Neural crest cell (in vitro differentiated cells): ENCODE results near the gene TMEM236. TPM values are rescaled to one million over a fixed set of nuclear protein-coding genes. Genes with fewer than 3 reads are reported as not detected.

ENCODE experiments used
- DNase-seq: peaks from one replicate; pipeline ENCODE4 v3.0.0; 2021; ENCODE audit warnings: low read depth, mixed read lengths, low spot score
- H3K27ac Mint-ChIP-seq: one replicate; pipeline ENCODE4 v1.8.0; 2021; ENCODE audit warnings: mild to moderate bottlenecking, mixed read lengths; ENCODE audit not compliant: unreplicated experiment
- H3K27me3 Mint-ChIP-seq: 2 replicates; pipeline ENCODE4 v1.8.0; 2021; ENCODE audit warnings: low read depth, mild to moderate bottlenecking, mixed read lengths
- H3K36me3 Mint-ChIP-seq: 2 replicates; pipeline ENCODE4 v1.8.0; 2021; ENCODE audit warnings: low read depth, mild to moderate bottlenecking, mixed read lengths
- H3K4me1 Mint-ChIP-seq: 2 replicates; pipeline ENCODE4 v1.8.0; 2021; ENCODE audit warnings: mixed read lengths
- H3K4me3 Mint-ChIP-seq: one replicate; pipeline ENCODE4 v1.8.0; 2021; ENCODE audit warnings: mild to moderate bottlenecking, mixed read lengths
- H3K9me3 Mint-ChIP-seq: 2 replicates; pipeline ENCODE4 v1.8.0; 2021; ENCODE audit warnings: mixed read lengths
- CTCF ChIP-seq: fragments of 200-600 bp; sonication (generic); conservative IDR thresholded peaks from 2 replicates; pipeline ENCODE4 v1.5.0; 2021; ENCODE audit warnings: antibody characterized with exemption, mild to moderate bottlenecking
- total RNA-seq: library from RNA; stranded (reverse); gene quantifications from 2 replicates; pipeline ENCODE4 v1.2.1, GENCODE V29; 2021

TMEM236 gene
- total RNA-seq, 1 donor from 2014 or later: not detected

GRCh38 chr10:17743437-17743836, 8.6 kb upstream of the TMEM236 start:
- H3K9me3 Mint-ChIP-seq: no peaks in the 10 kb centered on the region
- H3K27ac Mint-ChIP-seq: no peak overlapping the region
- peaks cover 6% of the 10 kb centered on the region for H3K4me1 Mint-ChIP-seq
- no peaks in the 10 kb centered on the region for H3K36me3 Mint-ChIP-seq
- no peaks in the 10 kb centered on the region for H3K27me3 Mint-ChIP-seq
- no peak for TF ChIP-seq CTCF
- no peak overlapping the region for H3K4me3 Mint-ChIP-seq
- DNase-seq: no peak

GRCh38 chr10:17744341-17744861, 7.6 kb upstream of the TMEM236 start:
- Mint-ChIP-seq H3K4me1 (peaks cover 6% of the 10 kb centered on the region), H3K4me3 (no peak overlapping the region), H3K27me3 (no peaks in the 10 kb centered on the region), H3K27ac (no peak overlapping the region), H3K9me3 (no peaks in the 10 kb centered on the region), H3K36me3 (no peaks in the 10 kb centered on the region)
- no peak for DNase-seq
- no peak for TF ChIP-seq CTCF

GRCh38 chr10:17747883-17748550, 4.0 kb upstream of the TMEM236 start:
- Mint-ChIP-seq H3K9me3 (no peaks in the 10 kb centered on the region), H3K4me3 (no peak overlapping the region), H3K27me3 (no peaks in the 10 kb centered on the region), H3K4me1 (peaks cover 2% of the 10 kb centered on the region), H3K36me3 (no peaks in the 10 kb centered on the region), H3K27ac (peak overlapping the region; percentile 2)
- DNase-seq: no peak
- no peak for TF ChIP-seq CTCF

DNA sequence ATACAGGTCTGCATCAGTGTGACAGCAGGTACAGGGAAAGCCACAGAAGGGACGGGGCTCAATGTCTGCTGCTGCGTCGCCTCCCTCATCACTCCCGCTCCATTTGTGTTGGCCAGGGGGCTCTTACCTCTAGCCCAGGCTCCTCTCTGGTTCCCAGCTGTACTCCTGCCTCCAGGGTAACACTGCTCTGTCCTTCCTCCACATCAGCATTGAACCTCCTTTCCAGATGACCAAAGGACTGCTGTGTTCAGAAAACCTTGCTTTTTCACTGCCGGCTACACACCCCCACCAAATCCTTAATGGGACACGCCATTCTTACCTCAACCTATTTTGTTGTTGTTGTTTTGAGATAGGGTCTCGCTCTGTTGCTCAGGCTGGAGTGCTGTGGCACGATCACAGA, 2.1 kb upstream of the TMEM236 start:
- H3K27me3 Mint-ChIP-seq: no peaks in the 10 kb centered on the region
- TF ChIP-seq CTCF: no peak
- no peaks in the 10 kb centered on the region for H3K9me3 Mint-ChIP-seq
- no peaks in the 10 kb centered on the region for H3K36me3 Mint-ChIP-seq
- H3K4me3 Mint-ChIP-seq: no peak overlapping the region
- no peaks in the 10 kb centered on the region for H3K4me1 Mint-ChIP-seq
- DNase-seq: no peak
- no peak overlapping the region for H3K27ac Mint-ChIP-seq

DNA sequence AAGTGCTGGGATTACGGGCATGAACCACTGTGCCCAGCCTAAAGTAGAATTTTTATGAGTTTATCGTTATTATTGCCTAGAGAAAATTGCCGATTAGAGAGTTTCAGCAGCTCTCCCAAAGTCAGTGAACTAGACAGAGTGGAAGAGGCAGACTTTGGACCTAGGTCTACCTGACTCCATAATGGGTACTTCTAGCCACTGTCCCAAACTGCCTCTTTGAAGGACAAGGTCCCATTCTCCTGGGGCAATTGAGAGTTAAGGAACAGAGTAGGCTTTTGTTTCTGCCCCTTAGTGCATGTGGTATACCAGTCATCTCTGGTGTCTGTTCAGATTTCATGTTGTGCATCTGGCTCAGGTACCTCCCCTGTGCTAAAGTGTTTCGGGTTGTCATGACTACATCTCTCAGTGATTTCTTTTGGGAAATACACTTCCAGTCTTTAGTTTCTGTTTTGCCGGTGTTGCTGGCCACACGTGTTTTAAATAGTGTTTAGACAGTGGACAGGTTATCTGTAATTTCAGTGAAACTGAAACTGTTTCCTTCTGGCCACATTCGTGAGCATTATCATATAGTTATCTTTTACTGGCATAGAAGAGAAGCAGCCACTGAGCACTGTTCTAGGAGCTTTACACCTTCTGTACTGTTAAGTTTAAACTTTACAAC, 4.7 kb downstream of the TMEM236 start:
- Mint-ChIP-seq H3K27me3 (no peaks in the 10 kb centered on the region), H3K4me3 (no peak overlapping the region), H3K36me3 (no peaks in the 10 kb centered on the region), H3K9me3 (peaks cover 2% of the 10 kb centered on the region), H3K4me1 (no peaks in the 10 kb centered on the region), H3K27ac (no peak overlapping the region)
- no peak for TF ChIP-seq CTCF
- no peak for DNase-seq
